HCT116 (cell line): Measurements from ENCODE around the gene GRM3. TPM values are rescaled to one million over a fixed set of nuclear protein-coding genes. Genes with fewer than 3 reads are reported as not detected.

Experiments
- ATAC-seq: fragments of 200-7000 bp; cut with Tn5 transposase; 2 replicates; pipeline ENCODE4 v1.9.1; 2020; ENCODE audit warnings: mild to moderate bottlenecking, moderate library complexity
- BruUV-seq: library from RNA; stranded (reverse); fragments of 400-500 nt; replicated peaks from 2 replicates; lab custom pipeline; 2021; lab: Mats Ljungman, UMichigan
- CTCF ChIA-PET: fragments of 300-600 bp; sonication (Branson Sonifier 250); formaldehyde crosslinking; loops from one replicate; lab custom pipeline; 2021; ENCODE audit warnings: antibody characterized with exemption; lab: Charles Lee
- POLR2A ChIA-PET: fragments of 300-600, 350-600 bp; sonication (Branson Sonifier 250); formaldehyde crosslinking; loops from one replicate; lab custom pipeline; 2021; ENCODE audit warnings: antibody characterized with exemption; lab: Charles Lee
- RAD21 ChIA-PET, 2 experiments: fragments of 300-600 bp; sonication (Branson Sonifier 250); formaldehyde crosslinking; loops; one replicate each; lab custom pipeline; 2023; ENCODE audit warnings: low total read pairs in 2 of 2; ENCODE audit not compliant: uncharacterized antibody in 2 of 2, unreplicated experiment in 2 of 2, low non-redundant PET in 1 of 2; lab: Charles Lee
- DNase-seq: peaks from one replicate; pipeline ENCODE4 v3.0.0-alpha.2; 2010; ENCODE audit warnings: low read depth, low spot score
- H2AFZ ChIP-seq: fragments of 200-600 bp; shearing (Covaris generic), sonication (generic); 2 replicates; pipeline ENCODE4 v1.6.1; 2017; ENCODE audit warnings: low read depth, mixed run types, mixed read lengths, antibody characterized with exemption, low read length; ENCODE audit not compliant: poor library complexity, severe bottlenecking
- H3K27ac ChIP-seq: 2 replicates; pipeline ENCODE4 v1.5.1; 2012; ENCODE audit warnings: low read depth, low read length
- H3K27me3 ChIP-seq: fragments of 200-600 bp; sonication (generic); 2 replicates; pipeline ENCODE4 v1.6.1; 2016; ENCODE audit warnings: mixed run types, low read length, mixed read lengths; ENCODE audit not compliant: insufficient read depth
- H3K36me3 ChIP-seq, 2 experiments: fragments of 200-500 bp in 1 of 2; fragments of 200-600 bp in 1 of 2; sonication (Bioruptor generic) in 1 of 2; sonication (generic) in 1 of 2; 2 replicates each; pipeline versions ENCODE4 v1.5.1 to v1.6.1; 2014 to 2016; ENCODE audit warnings: low read length in 2 of 2, inconsistent platforms in 1 of 2, mixed read lengths in 1 of 2, mixed run types in 1 of 2; ENCODE audit not compliant: insufficient read depth in 2 of 2, control insufficient read depth in 1 of 2
- H3K4me1 ChIP-seq, 2 experiments: fragments of 200-600 bp in 1 of 2; sonication (generic) in 1 of 2; 2 replicates each; pipeline versions ENCODE4 v1.5.1 to v1.6.1; 2012 to 2017; ENCODE audit warnings: low read length in 2 of 2, inconsistent platforms in 1 of 2, mild to moderate bottlenecking in 1 of 2, mixed read lengths in 1 of 2, mixed run types in 1 of 2, moderate library complexity in 1 of 2; ENCODE audit not compliant: insufficient read depth in 2 of 2, control insufficient read depth in 1 of 2
- H3K4me2 ChIP-seq: fragments of 200-600 bp; sonication (generic); 2 replicates; pipeline ENCODE4 v1.6.1; 2017; ENCODE audit warnings: mixed run types, low read length, mixed read lengths
- H3K4me3 ChIP-seq, 2 experiments: fragments of 200-600 bp in 1 of 2; sonication (generic) in 1 of 2; replicated peaks in 1 of 2; 2 replicates each; pipeline ENCODE4 v1.5.1; 2011 to 2016; ENCODE audit warnings: low read length in 2 of 2, control low read depth in 1 of 2, low read depth in 1 of 2, mild to moderate bottlenecking in 1 of 2, mixed read lengths in 1 of 2, mixed run types in 1 of 2
- H3K79me2 ChIP-seq: fragments of 200-600 bp; sonication (generic); 2 replicates; pipeline ENCODE4 v1.6.1; 2017; ENCODE audit warnings: mild to moderate bottlenecking, mixed run types, low read length, moderate library complexity, mixed read lengths; ENCODE audit not compliant: insufficient read depth
- H3K9ac ChIP-seq: fragments of 200-600 bp; sonication (generic); 2 replicates; pipeline ENCODE4 v1.6.1; 2016; ENCODE audit warnings: low read length, mixed read lengths
- H3K9me2 ChIP-seq: fragments of 200-600 bp; sonication (generic), shearing (Covaris generic); 2 replicates; pipeline ENCODE4 v1.6.1; 2017; ENCODE audit warnings: mixed run types, mild to moderate bottlenecking, moderate library complexity; ENCODE audit not compliant: insufficient read depth
- H3K9me3 ChIP-seq, 2 experiments: fragments of 200-500 bp in 1 of 2; fragments of 200-600 bp in 1 of 2; sonication (Bioruptor generic) in 1 of 2; sonication (generic) in 1 of 2; 2 replicates each; pipeline ENCODE4 v1.6.1; 2014 to 2017; ENCODE audit warnings: low read length in 2 of 2, mixed read lengths in 2 of 2, inconsistent platforms in 1 of 2, low read depth in 1 of 2, mild to moderate bottlenecking in 1 of 2, mixed run types in 1 of 2, moderate library complexity in 1 of 2; ENCODE audit not compliant: control insufficient read depth in 1 of 2, insufficient read depth in 1 of 2
- H4K20me1 ChIP-seq: fragments of 200-600 bp; sonication (generic), shearing (Covaris generic); 2 replicates; pipeline ENCODE4 v1.6.1; 2017; ENCODE audit warnings: mixed run types, mild to moderate bottlenecking, moderate library complexity; ENCODE audit not compliant: insufficient read depth
- CBX3 ChIP-seq: IDR thresholded peaks from 2 replicates; pipeline ENCODE4 v1.6.1; 2012; ENCODE audit warnings: low read depth
- CEBPB ChIP-seq: IDR thresholded peaks from 2 replicates; pipeline ENCODE4 v1.6.1; 2012; ENCODE audit warnings: low read depth
- EGR1 ChIP-seq: IDR thresholded peaks from 2 replicates; pipeline ENCODE4 v1.6.1; 2012; ENCODE audit warnings: low read depth
- ELF1 ChIP-seq: IDR thresholded peaks from 2 replicates; pipeline ENCODE4 v1.6.1; 2012; ENCODE audit warnings: low read depth, borderline replicate concordance
- EZH2 ChIP-seq: fragments of 200-600 bp; sonication (generic); IDR thresholded peaks from 2 replicates; pipeline ENCODE4 v1.6.1; 2017; ENCODE audit warnings: antibody characterized with exemption, mixed run types
- EZH2phosphoT487 ChIP-seq: fragments of 200-600 bp; IDR thresholded peaks from 2 replicates; pipeline ENCODE4 v1.6.1; 2018; ENCODE audit warnings: antibody characterized with exemption, borderline replicate concordance
- FOSL1 ChIP-seq: IDR thresholded peaks from 2 replicates; pipeline ENCODE4 v1.6.1; 2012; ENCODE audit warnings: low read depth
- POLR2A ChIP-seq: IDR thresholded peaks from 2 replicates; pipeline ENCODE4 v1.7.0; 2011; ENCODE audit warnings: borderline replicate concordance; ENCODE audit not compliant: insufficient read depth, insufficient read length; ENCODE audit errors: extremely low read depth
- RAD21 ChIP-seq: IDR thresholded peaks from 2 replicates; pipeline ENCODE4 v1.6.1; 2012; ENCODE audit warnings: low read depth, mild to moderate bottlenecking
- SIN3A ChIP-seq: IDR thresholded peaks from 2 replicates; pipeline ENCODE4 v1.6.1; 2012; ENCODE audit warnings: low read depth
- SRF ChIP-seq: IDR thresholded peaks from 2 replicates; pipeline ENCODE4 v1.6.1; 2012; ENCODE audit warnings: low read depth
- TCF7L2 ChIP-seq: IDR thresholded peaks from 2 replicates; pipeline ENCODE4 v1.7.0; 2011; ENCODE audit warnings: borderline replicate concordance, inconsistent platforms; ENCODE audit not compliant: insufficient read depth, insufficient read length; ENCODE audit errors: extremely low read depth
- ZFX ChIP-seq: fragments of 450-650 bp; IDR thresholded peaks from 2 replicates; pipeline ENCODE4 v1.6.1; 2017
- ZNF274 ChIP-seq: fragments of 200-500 bp; sonication (Bioruptor generic); IDR thresholded peaks from 2 replicates; pipeline ENCODE4 v1.6.1; 2014; ENCODE audit warnings: mild to moderate bottlenecking, low read depth, low read length, inconsistent platforms
- intact Hi-C: fragments of 100-400 bp; cut with micrococcal nuclease; formaldehyde crosslinking; loops from 2 replicates; pipeline ENCODE4 v1.10.0; 2022
- total RNA-seq: library from RNA; stranded (reverse); gene quantifications from one replicate; pipeline ENCODE4 v1.2.1, GENCODE V29; 2021; ENCODE audit not compliant: unreplicated experiment
- TF ChIP-seq, protein P1 (sequence below), 3 experiments: fragments of 200-600 bp in 1 of 3; sonication (generic) in 1 of 3; IDR thresholded peaks in 2 of 3; conservative IDR thresholded peaks in 1 of 3; 2 replicates each; pipeline ENCODE4 v1.5.1; 2012 to 2017; ENCODE audit warnings: low read depth in 2 of 3, low read length in 2 of 3, antibody characterized with exemption in 1 of 3, borderline replicate concordance in 1 of 3, control low read depth in 1 of 3, mild to moderate bottlenecking in 1 of 3, mixed read lengths in 1 of 3, mixed run types in 1 of 3, moderate library complexity in 1 of 3; ENCODE audit not compliant: insufficient read depth in 1 of 3
- TF ChIP-seq, protein P2 (sequence below): IDR thresholded peaks from 2 replicates; pipeline ENCODE4 v1.6.1; 2012; ENCODE audit warnings: low read depth

GRM3 gene
- total RNA-seq, 1 experiment from 2014 or later = not detected

DNA sequence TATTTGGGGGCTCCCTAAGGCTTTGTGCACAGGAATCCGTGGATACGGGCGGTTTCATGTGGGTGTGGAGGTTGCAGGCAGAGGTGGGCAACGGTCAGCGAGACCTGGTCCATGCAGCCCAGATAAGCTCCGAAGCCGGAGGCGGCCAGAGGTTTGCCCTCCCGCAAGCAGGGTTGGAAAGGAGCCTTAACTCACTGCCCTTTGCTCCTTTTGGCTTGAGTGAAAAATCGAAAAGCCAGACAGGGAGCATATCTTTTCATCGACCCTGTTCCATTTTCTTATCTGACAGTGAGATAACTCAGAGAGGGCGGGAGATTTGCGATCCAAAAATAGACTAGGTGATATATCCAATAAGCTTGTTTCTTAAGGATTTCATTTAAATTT, 1.5 kb downstream of the GRM3 start:
- no peak for ATAC-seq
- H3K27me3 ChIP-seq = 0 out of 2 replicates have a peak, but pooled peaks cover 4% of the 10 kb centered on the region
- H3K4me2 ChIP-seq = no peak overlapping the region
- H3K79me2 ChIP-seq = no peaks in the 10 kb centered on the region
- CTCF ChIA-PET = no interaction called here
- no peaks in the 10 kb centered on the region for H3K9me3 ChIP-seq
- POLR2A ChIA-PET = no interaction called here
- BruUV-seq = no TSS peak
- no peaks in the 10 kb centered on the region for H3K9me2 ChIP-seq
- no peaks in the 10 kb centered on the region for H4K20me1 ChIP-seq
- H3K27ac ChIP-seq = no peak overlapping the region
- H3K4me3 ChIP-seq = no peak overlapping the region
- no peak overlapping the region for H3K9ac ChIP-seq
- DNase-seq = no peak
- TF ChIP-seq, protein P1, sequence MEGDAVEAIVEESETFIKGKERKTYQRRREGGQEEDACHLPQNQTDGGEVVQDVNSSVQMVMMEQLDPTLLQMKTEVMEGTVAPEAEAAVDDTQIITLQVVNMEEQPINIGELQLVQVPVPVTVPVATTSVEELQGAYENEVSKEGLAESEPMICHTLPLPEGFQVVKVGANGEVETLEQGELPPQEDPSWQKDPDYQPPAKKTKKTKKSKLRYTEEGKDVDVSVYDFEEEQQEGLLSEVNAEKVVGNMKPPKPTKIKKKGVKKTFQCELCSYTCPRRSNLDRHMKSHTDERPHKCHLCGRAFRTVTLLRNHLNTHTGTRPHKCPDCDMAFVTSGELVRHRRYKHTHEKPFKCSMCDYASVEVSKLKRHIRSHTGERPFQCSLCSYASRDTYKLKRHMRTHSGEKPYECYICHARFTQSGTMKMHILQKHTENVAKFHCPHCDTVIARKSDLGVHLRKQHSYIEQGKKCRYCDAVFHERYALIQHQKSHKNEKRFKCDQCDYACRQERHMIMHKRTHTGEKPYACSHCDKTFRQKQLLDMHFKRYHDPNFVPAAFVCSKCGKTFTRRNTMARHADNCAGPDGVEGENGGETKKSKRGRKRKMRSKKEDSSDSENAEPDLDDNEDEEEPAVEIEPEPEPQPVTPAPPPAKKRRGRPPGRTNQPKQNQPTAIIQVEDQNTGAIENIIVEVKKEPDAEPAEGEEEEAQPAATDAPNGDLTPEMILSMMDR (IDR thresholded peaks at IDR 0.05 in 2 of 3, conservative IDR thresholded peaks at IDR 0.05 in 1 of 3; ENCODE audit: borderline replicate concordance in 1 of 3, insufficient read depth in 1 of 3, low read depth in 2 of 3, low read length in 2 of 3) = no peak
- TF ChIP-seq SRF = no peak
- TF ChIP-seq ZFX = no peak
- TF ChIP-seq EZH2phosphoT487 = no peak
- TF ChIP-seq EZH2 = no peak
- no peak for TF ChIP-seq POLR2A
- no peak for TF ChIP-seq RAD21
- no peak for TF ChIP-seq SIN3A
- TF ChIP-seq ELF1 = no peak
- no peaks in the 10 kb centered on the region for H3K4me1 ChIP-seq
- RAD21 ChIA-PET = no interaction called here
- H3K36me3 ChIP-seq = no peaks in the 10 kb centered on the region
- H2AFZ ChIP-seq = no peak overlapping the region
- intact Hi-C loops = no loop called here

DNA sequence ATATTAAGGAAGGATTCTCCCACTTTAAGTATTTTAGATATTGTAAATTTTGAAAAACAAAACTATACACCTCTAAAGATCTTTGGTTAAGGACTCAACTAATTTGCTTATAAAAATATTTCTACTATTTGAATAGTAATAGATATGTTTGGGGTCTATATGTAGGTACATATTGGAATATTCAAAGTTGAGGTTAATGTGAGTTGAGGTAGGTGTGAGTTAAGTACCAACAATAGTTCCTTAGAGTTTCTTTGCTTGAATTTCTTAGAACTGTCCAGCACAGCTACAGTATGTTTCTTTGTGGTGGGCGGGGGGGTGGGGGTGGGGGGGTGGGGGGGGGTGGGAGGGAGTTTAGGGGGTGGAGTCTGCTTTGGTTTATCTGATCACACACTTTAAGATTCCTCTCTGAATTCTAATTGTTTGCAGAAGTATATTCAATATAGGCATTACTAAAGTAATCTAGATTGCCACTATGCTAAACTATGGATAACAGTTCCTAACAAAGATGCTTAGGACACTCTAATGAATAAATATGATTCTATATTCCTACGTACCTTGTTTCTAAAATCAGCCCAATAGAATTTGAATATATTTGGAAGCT, 2.1 kb downstream of the GRM3 start:
- Histone ChIP-seq H3K9me3 (no peaks in the 10 kb centered on the region), H3K9ac (no peak overlapping the region), H3K4me1 (no peaks in the 10 kb centered on the region), H3K9me2 (no peaks in the 10 kb centered on the region), H3K4me3 (no peak overlapping the region), H3K4me2 (no peak overlapping the region), H3K27ac (no peak overlapping the region), H4K20me1 (no peaks in the 10 kb centered on the region), H3K79me2 (no peaks in the 10 kb centered on the region), H3K36me3 (no peaks in the 10 kb centered on the region), H2AFZ (no peak overlapping the region), H3K27me3 (0 out of 2 replicates have a peak, but pooled peaks cover 4% of the 10 kb centered on the region)
- DNase-seq (no peak), ATAC-seq (no peak)
- no TSS peak for BruUV-seq
- RAD21 ChIA-PET = no interaction called here
- POLR2A ChIA-PET = no interaction called here
- CTCF ChIA-PET = no interaction called here
- intact Hi-C loops = no loop called here
- TF ChIP-seq RAD21 (no peak), EGR1 (no peak), EZH2phosphoT487 (no peak), CBX3 (no peak), SRF (no peak), FOSL1 (no peak), ZNF274 (no peak), POLR2A (no peak), CEBPB (no peak), TCF7L2 (no peak), ELF1 (no peak), ZFX (no peak), SIN3A (no peak)
- TF ChIP-seq, protein P2, sequence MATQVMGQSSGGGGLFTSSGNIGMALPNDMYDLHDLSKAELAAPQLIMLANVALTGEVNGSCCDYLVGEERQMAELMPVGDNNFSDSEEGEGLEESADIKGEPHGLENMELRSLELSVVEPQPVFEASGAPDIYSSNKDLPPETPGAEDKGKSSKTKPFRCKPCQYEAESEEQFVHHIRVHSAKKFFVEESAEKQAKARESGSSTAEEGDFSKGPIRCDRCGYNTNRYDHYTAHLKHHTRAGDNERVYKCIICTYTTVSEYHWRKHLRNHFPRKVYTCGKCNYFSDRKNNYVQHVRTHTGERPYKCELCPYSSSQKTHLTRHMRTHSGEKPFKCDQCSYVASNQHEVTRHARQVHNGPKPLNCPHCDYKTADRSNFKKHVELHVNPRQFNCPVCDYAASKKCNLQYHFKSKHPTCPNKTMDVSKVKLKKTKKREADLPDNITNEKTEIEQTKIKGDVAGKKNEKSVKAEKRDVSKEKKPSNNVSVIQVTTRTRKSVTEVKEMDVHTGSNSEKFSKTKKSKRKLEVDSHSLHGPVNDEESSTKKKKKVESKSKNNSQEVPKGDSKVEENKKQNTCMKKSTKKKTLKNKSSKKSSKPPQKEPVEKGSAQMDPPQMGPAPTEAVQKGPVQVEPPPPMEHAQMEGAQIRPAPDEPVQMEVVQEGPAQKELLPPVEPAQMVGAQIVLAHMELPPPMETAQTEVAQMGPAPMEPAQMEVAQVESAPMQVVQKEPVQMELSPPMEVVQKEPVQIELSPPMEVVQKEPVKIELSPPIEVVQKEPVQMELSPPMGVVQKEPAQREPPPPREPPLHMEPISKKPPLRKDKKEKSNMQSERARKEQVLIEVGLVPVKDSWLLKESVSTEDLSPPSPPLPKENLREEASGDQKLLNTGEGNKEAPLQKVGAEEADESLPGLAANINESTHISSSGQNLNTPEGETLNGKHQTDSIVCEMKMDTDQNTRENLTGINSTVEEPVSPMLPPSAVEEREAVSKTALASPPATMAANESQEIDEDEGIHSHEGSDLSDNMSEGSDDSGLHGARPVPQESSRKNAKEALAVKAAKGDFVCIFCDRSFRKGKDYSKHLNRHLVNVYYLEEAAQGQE = no peak
